Activated naive CD8-positive, alpha-beta T cell treated with anti-CD3 and anti-CD28 coated beads, Interleukin-2, amount 10 ng/mL, durations not matched to agents 7 days and 5 days (primary cell): ENCODE data around the gene SARNP. TPM values are rescaled to one million over a fixed set of nuclear protein-coding genes. Genes with fewer than 3 reads are reported as not detected.
"Not testable (repeated sequence)": the region's sequence is repeated elsewhere in the genome, so short reads cannot be mapped to it uniquely, and the experiment has no call there.

ENCODE experiments used
- ATAC-seq: fragments of 150-1000 bp; cut with Tn5 transposase; one replicate; pipeline ENCODE4 v1.10.0; 2021; ENCODE audit warnings: low read depth, moderate library complexity
- POLR2A ChIA-PET: fragments of 350-600 bp; sonication (Branson Sonifier 250); formaldehyde crosslinking; loops from one replicate; lab custom pipeline; 2021; ENCODE audit warnings: antibody characterized with exemption; lab: Charles Lee
- DNase-seq: peaks from one replicate; pipeline ENCODE4 v3.0.0; 2021
- H3K27ac Mint-ChIP-seq: one replicate; pipeline ENCODE4 v1.8.0; 2022; ENCODE audit warnings: mild to moderate bottlenecking, mixed read lengths
- H3K27me3 Mint-ChIP-seq: one replicate; pipeline ENCODE4 v1.8.0; 2022; ENCODE audit warnings: mild to moderate bottlenecking, moderate library complexity, mixed read lengths
- H3K36me3 Mint-ChIP-seq: one replicate; pipeline ENCODE4 v1.8.0; 2021; ENCODE audit warnings: mild to moderate bottlenecking, mixed read lengths
- H3K4me1 Mint-ChIP-seq: one replicate; pipeline ENCODE4 v1.8.0; 2021; ENCODE audit warnings: mixed read lengths
- H3K4me3 Mint-ChIP-seq: one replicate; pipeline ENCODE4 v1.8.0; 2022; ENCODE audit warnings: mild to moderate bottlenecking, moderate library complexity, mixed read lengths
- H3K9me3 Mint-ChIP-seq: one replicate; pipeline ENCODE4 v1.8.0; 2021; ENCODE audit warnings: mixed read lengths
- total RNA-seq, 2 experiments: library from RNA; stranded (reverse); gene quantifications; one replicate each; pipeline ENCODE4 v1.2.3, GENCODE V29; 2021

SARNP gene
- total RNA-seq, 2 experiments from 2014 or later: 80.6 to 82.4 TPM

DNA sequence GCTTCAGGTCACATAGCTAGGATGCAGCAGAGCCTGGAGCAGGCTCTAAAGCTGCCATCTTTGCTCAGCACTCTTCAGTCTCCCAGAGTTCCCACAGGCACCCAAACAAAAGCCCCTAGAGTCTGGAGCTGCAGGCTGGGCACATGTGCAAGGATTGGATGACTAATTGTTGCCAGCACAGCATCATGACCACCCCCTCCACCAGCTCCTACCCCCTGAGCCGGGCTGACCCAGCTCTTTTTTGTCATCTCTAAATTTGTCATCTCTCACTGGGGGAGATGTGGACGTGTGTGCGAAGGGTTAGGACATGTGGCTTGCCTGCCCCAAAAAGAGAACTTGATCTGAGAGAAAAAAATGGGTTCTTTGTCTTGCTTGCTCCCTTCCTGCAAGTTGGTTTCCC lies 29.5 kb upstream of the SARNP start:
- Mint-ChIP-seq H3K27ac (no peak overlapping the region), H3K27me3 (peaks cover 20% of the 10 kb centered on the region), H3K36me3 (no peaks in the 10 kb centered on the region), H3K9me3 (no peaks in the 10 kb centered on the region), H3K4me1 (peaks cover 9% of the 10 kb centered on the region), H3K4me3 (no peak overlapping the region)
- POLR2A ChIA-PET: interaction anchor here (1.3 kb wide), 1 partner anchor 80 kb away, joined by 3 read pairs; the partner anchor contains the start of gene PYM1
- DNase-seq (no peak), ATAC-seq (no peak)

- DNase-seq (no peak), ATAC-seq (no peak)
- peaks cover 17% of the 10 kb centered on the region for H3K27me3 Mint-ChIP-seq
- no peak overlapping the region for H3K27ac Mint-ChIP-seq
- H3K9me3 Mint-ChIP-seq: no peaks in the 10 kb centered on the region
- POLR2A ChIA-PET: interaction anchor here (0.7 kb wide), 1 partner anchor 885 kb away, joined by 3 read pairs; no protein-coding TSS in a partner anchor
- H3K36me3 Mint-ChIP-seq: no peaks in the 10 kb centered on the region
- no peak overlapping the region for H3K4me3 Mint-ChIP-seq
- peaks cover 9% of the 10 kb centered on the region for H3K4me1 Mint-ChIP-seq
Observed at GRCh38 chr12:55845785-55846496, 28.4 kb upstream of the SARNP start.

DNA sequence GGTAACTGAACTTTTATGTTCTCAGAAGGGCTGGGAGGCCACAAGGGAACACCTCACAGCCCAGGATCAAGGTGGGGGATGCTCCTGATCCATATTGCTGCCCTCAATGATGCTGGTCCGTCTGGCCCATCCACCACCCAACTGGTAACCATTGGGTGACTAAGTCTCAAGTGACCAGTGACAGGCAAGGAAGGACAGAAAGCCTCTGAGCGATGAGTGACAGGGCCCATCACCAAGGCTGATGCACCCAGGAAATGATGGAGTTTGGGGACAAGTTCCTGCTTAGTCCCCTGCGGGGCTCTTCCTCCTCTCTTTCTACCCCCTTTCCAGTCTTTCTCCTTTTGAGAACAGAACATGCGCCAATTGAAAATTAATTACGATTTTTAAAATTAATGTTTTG lies 27.8 kb upstream of the SARNP start:
- no peak overlapping the region for H3K4me3 Mint-ChIP-seq
- DNase-seq: no peak
- peaks cover 9% of the 10 kb centered on the region for H3K4me1 Mint-ChIP-seq
- POLR2A ChIA-PET: no interaction called here
- no peaks in the 10 kb centered on the region for H3K9me3 Mint-ChIP-seq
- ATAC-seq: no peak
- peaks cover 13% of the 10 kb centered on the region for H3K27me3 Mint-ChIP-seq
- no peak overlapping the region for H3K27ac Mint-ChIP-seq
- no peaks in the 10 kb centered on the region for H3K36me3 Mint-ChIP-seq

DNA sequence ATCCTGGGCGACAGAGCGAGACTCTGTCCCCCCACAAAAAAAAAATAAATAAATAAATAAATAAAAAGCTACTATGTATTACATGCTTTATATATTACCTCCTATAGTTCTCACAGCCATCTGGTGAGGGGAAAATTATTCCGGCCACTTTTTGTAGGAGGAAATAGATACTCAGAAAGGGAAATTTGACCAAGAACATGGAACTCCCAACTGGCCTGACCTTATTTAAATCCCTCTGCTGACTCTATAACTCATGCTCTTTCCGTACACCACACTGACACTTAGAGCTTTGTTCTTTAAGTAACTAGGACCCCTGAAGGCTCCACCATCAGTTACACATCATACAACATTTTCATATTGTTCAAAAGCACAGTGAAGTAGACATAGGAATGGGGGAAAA lies 27.4 kb upstream of the SARNP start:
- DNase-seq (no peak), ATAC-seq (no peak)
- no peak overlapping the region for H3K4me3 Mint-ChIP-seq
- POLR2A ChIA-PET: no interaction called here
- H3K4me1 Mint-ChIP-seq: peaks cover 9% of the 10 kb centered on the region
- H3K27ac Mint-ChIP-seq: no peak overlapping the region
- peaks cover 11% of the 10 kb centered on the region for H3K27me3 Mint-ChIP-seq
- H3K9me3 Mint-ChIP-seq: no peaks in the 10 kb centered on the region
- no peaks in the 10 kb centered on the region for H3K36me3 Mint-ChIP-seq

DNA sequence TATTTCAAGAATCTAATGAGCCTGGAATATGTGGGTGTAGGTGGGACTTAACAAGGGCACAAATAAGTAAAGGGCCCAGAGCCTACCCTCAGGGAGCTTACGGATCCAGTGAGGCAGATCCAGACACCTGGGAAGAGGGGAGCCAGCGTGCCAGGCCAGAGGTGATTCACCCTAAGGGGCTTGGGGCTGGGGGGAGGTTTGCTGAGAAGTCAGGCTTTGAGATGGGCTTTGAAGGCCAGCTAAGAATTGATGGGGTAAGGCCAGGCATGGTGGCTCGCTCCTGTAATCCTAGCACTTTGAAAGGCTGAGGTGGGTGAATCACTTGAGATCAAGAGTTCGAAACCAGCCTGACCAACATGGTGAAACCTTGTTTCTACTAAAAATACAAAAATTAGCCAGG lies 25.9 kb upstream of the SARNP start:
- DNase-seq (no peak), ATAC-seq (no peak)
- no peaks in the 10 kb centered on the region for H3K36me3 Mint-ChIP-seq
- H3K27me3 Mint-ChIP-seq: peaks cover 6% of the 10 kb centered on the region
- H3K4me1 Mint-ChIP-seq: peaks cover 5% of the 10 kb centered on the region
- no peak overlapping the region for H3K4me3 Mint-ChIP-seq
- POLR2A ChIA-PET: interaction anchor here (0.6 to 0.8 kb wide), 2 partner anchors 14 to 21 kb away, joined by 3 to 8 read pairs; partner anchors contain the start of gene DNAJC14
- H3K27ac Mint-ChIP-seq: no peak overlapping the region
- H3K9me3 Mint-ChIP-seq: no peaks in the 10 kb centered on the region

DNA sequence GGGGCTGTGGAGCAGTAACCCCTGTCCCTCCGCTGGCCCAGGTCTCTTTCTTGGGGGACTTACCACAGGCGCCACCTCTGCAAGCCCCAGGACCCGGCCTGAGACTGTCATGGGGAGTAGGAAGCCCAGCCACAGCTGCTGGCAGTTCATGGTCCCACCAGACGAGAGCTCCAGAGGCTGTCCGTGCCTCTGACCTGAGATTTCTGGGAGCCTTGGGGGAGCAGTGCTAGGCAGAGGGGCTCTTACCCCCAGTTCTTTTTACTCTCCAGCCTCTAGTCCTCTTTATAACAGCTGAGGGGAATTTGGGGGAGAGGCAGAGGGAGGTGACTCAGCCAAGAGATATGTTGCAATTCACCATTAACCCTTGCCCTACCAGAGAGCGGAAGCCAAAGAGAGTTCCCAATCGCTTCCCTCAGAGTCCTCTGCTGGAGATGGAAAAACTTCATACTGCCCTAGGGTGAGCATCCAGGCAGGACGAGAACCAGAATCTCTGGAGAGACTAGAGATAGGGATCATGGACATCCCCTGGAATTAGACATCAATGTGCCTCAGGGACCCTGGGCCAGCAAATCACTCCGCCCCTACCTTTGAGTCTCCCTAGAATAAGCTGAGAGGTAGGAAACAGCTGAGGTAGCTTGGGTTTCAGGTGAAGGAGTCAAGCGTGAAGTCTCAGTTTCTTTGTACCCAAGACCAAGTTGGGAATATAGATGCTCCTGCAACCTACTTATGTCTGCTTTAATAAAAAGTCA lies 25.3 kb upstream of the SARNP start, which contains the start of gene MMP19:
TSS of gene MMP19 (minus strand) at position 256 of the 749 bp plus-strand sequence. CDS start at position 150, 106 bp downstream.
- DNase-seq (no peak), ATAC-seq (no peak)
- POLR2A ChIA-PET: interaction anchor here (0.8 kb wide), 1 partner anchor 13 kb away, joined by 3 read pairs; the partner anchor contains the start of gene DNAJC14
- no peaks in the 10 kb centered on the region for H3K36me3 Mint-ChIP-seq
- H3K27ac Mint-ChIP-seq: peak within 1 kb of the TSS; percentile 23
- H3K9me3 Mint-ChIP-seq: no peaks in the 10 kb centered on the region
- H3K4me1 Mint-ChIP-seq: peaks cover 4% of the 10 kb centered on the region
- no peak within 1 kb of the TSS for H3K4me3 Mint-ChIP-seq
- H3K27me3 Mint-ChIP-seq: peaks cover 6% of the 10 kb centered on the region

DNA sequence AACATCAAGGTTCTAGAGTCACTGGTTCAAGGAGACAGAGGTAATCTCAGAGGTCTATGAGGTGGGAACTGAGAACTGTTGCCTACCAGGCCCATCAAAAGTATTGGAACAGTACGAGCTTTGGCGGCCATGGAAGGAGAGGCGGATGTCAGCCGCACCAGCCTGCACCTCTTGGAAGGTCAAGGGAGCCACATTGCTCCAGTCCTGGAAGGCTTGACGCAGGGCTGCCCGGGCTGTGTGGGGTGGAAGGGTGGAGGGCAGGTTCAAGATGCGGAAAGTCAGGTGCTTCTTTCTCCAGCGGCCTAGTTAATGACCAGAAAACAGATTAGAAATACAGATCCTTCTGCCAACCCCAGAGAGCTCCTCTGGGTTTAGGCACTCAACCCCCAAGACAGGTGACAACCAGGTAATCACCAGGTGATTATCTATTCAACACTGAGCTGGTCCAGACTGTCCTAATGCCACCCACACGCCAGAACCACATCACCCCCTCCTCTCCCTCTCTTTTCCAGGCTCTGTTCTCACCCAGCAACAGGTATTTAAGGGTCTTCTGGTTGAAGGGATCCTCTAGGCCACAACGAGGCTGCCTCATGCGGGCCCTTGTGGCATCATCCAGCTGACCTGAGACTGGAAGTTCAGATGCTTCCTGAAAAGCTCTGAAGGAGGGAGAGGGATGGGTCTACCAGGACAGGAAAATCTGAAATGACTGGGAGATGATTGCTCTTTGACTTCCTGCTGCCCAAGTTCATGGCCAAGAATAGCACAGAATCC lies 23.2 kb upstream of the SARNP start:
- no peak overlapping the region for H3K4me3 Mint-ChIP-seq
- no peaks in the 10 kb centered on the region for H3K36me3 Mint-ChIP-seq
- POLR2A ChIA-PET: no interaction called here
- DNase-seq (no peak), ATAC-seq (no peak)
- no peaks in the 10 kb centered on the region for H3K9me3 Mint-ChIP-seq
- peaks cover 2% of the 10 kb centered on the region for H3K4me1 Mint-ChIP-seq
- peaks cover 6% of the 10 kb centered on the region for H3K27me3 Mint-ChIP-seq
- H3K27ac Mint-ChIP-seq: no peak overlapping the region

DNA sequence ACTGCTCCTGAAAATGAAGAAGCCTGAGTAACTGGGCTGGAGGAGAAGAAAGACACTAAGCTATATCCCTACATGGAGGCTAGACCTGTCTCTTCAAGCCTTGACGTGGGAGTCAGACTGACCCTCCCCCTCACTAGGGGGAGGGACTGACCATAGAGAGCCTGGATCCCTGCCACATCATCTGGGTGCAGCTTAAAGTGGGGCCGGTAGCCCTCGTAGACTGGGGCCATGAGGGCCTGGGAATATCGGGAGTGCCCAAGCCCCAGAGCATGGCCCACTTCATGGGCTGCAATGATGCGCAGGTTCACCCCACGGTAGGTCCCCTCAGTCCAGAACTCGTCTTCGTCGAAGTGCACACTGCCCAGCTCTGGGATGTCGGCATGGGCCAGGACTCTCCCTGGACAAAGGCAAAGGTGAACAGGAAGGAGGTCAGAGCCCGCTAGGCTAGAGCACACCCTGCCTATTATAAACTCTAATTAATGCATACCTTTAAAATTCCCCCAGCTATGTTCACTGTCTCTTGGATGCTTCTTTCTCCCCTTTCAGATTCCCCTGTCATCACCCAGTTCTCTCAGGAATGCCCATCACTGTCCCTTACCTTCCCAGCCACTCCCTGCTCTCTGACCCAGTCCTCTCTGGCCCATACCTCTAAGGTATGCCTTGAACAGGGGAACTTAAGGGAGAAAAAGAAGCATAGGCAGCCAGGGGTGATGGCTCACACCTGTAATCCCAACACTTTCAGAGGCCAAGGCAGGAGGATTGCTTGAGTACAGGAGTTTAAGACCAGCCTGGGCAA lies 22.0 kb upstream of the SARNP start:
- Mint-ChIP-seq H3K27me3 (peaks cover 6% of the 10 kb centered on the region), H3K9me3 (no peaks in the 10 kb centered on the region), H3K36me3 (no peaks in the 10 kb centered on the region), H3K27ac (no peak overlapping the region), H3K4me1 (peaks cover 2% of the 10 kb centered on the region), H3K4me3 (no peak overlapping the region)
- no peak for DNase-seq
- ATAC-seq: no peak
- POLR2A ChIA-PET: no interaction called here

DNA sequence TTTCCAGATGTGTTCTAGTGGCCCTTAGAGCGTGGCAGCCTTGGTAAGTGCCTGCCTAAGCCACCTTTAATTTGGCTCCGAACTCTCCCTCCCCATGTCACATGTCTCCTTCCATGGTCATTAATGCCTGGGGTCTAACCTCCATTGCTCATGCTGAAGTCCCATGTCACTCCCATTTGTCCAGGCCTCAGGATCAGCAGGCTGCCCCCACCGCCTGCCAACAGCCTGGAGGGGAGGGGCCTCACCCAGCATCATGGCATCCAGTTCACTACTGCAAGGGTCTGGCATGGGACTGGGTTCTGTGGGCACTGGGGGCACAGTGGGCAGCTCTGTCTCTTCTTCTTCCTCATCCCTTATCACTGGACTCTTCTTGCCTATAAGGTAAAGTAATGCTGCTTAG lies 20.8 kb upstream of the SARNP start:
- H3K4me1 Mint-ChIP-seq: peaks cover 3% of the 10 kb centered on the region
- DNase-seq (no peak), ATAC-seq (no peak)
- H3K9me3 Mint-ChIP-seq: no peaks in the 10 kb centered on the region
- POLR2A ChIA-PET: interaction anchor here (0.7 kb wide), 1 partner anchor 90 kb away, joined by 3 read pairs; no protein-coding TSS in a partner anchor
- no peaks in the 10 kb centered on the region for H3K36me3 Mint-ChIP-seq
- no peak overlapping the region for H3K4me3 Mint-ChIP-seq
- peaks cover 2% of the 10 kb centered on the region for H3K27me3 Mint-ChIP-seq
- no peak overlapping the region for H3K27ac Mint-ChIP-seq

DNA sequence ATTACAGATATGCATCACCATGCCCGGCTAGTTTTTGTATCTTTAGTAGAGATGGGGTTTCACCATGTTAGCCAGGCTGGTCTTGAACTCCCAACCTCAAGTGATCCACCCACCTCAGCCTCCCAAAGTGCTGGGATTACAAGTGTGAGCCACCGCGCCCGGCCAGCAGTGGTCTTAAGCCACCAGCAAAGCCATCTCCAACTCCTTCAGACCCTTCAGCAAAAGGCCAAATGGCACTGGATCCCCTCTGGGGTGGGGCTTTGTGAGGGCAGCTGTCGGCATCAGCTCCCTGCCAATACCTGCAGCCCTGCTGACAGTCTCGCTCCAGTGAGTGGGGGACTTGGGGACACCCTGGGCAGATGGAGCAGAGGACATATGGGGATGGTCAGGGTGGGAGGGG lies 16.9 kb upstream of the SARNP start:
- POLR2A ChIA-PET: interaction anchor here (0.7 to 1.8 kb wide), 2 partner anchors 16 to 185 kb away, joined by 3 to 6 read pairs; partner anchors contain the start of genes ORMDL2 and SARNP
- not testable (repeated sequence) for DNase-seq, H3K4me3 Mint-ChIP-seq, H3K36me3 Mint-ChIP-seq, ATAC-seq, H3K4me1 Mint-ChIP-seq, H3K27ac Mint-ChIP-seq, H3K27me3 Mint-ChIP-seq, H3K9me3 Mint-ChIP-seq

DNA sequence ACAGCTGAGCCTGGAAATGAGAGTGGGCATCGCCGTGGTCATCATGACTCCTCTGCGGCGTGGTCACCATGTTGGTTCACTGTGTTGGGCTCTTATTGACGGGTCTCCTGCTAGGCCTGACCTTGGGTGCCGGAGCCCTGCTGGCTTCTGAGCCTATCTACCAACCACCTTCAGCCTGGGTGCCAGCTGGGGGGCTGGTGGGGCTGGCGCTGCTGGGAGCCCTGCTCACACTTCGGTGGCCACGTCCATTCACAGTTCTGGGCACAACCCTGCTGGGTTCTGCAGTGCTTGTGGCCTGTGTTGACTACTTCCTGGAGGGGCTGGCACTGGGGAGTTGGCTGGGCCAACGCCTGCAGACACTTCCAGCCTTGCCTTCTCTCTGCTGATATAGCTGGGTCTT lies 15.5 kb upstream of the SARNP start:
- DNase-seq: no peak
- Mint-ChIP-seq H3K36me3 (peaks cover under 1% of the 10 kb centered on the region), H3K27ac (no peak overlapping the region), H3K4me3 (no peak overlapping the region), H3K9me3 (no peaks in the 10 kb centered on the region), H3K4me1 (peaks cover 14% of the 10 kb centered on the region), H3K27me3 (no peaks in the 10 kb centered on the region)
- POLR2A ChIA-PET: interaction anchor here (1.8 kb wide), 1 partner anchor 15 kb away, joined by 6 read pairs; the partner anchor contains the start of genes ORMDL2 and SARNP
- no peak for ATAC-seq

- H3K4me1 Mint-ChIP-seq: peaks cover 24% of the 10 kb centered on the region
Observed at GRCh38 chr12:55831447-55831815, 13.9 kb upstream of the SARNP start.

More at GRCh38 chr12:55831447-55831815, 13.9 kb upstream of the SARNP start:
- Mint-ChIP-seq H3K27ac (peak overlapping the region; percentile 97), H3K4me3 (peak overlapping the region; percentile 99), H3K9me3 (no peaks in the 10 kb centered on the region), H3K27me3 (no peaks in the 10 kb centered on the region), H3K36me3 (peaks cover 9% of the 10 kb centered on the region)
- DNase-seq: no peak
- POLR2A ChIA-PET: interaction anchor here (1.1 to 3.4 kb wide), 5 partner anchors 14 to 109 kb away, joined by 3 to 77 read pairs (median 6); partner anchors contain the start of genes ORMDL2, PYM1 and SARNP
- ATAC-seq: no peak
